ENCODE measurements around the gene SYT6. TPM values are rescaled to one million over a fixed set of nuclear protein-coding genes. Genes with fewer than 3 reads are reported as not detected.
A peak's percentile ranks its signal among the peaks of the same experiment; 100 is the strongest.
"Not testable (repeated sequence)": the region's sequence is repeated elsewhere in the genome, so short reads cannot be mapped to it uniquely, and the experiment has no call there.

SYT6 gene
- total RNA-seq, 1 donor from 2014 or later = not detected

DNA sequence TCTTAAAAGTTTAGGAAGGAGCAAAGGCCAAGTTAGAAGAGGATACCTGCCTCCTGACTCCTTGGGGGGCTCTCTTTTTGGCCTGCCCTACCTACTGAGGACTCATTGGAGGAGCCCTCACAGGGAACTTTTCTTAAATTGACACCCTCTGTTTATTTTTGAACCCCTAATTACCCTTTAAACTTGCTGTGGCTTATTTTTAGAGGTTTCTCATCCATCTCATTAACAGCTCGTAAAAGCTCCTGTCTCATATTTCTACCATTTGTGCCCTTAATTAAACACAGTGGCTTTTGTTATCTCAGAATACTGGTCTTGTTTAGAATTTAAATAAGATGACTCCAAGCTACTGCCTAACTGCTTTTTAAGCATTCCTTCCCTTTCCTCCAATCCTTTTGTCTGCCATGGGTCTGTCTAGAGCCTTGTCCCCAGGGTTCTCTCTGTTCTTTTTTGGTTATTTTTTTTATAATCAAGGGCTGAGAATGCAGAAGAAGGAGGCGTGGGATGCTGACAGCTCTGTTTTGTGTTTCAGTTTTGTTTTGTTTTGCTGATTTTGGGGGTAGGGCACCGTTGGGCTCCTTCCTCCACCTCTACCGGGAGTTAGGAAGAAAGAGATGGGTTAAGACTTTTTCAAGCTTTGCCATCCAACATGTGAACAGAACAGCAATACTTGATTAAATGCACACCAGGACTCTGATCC is 78.0 kb downstream of the SYT6 start:
- no peak for DNase-seq (ENCODE audit: low read depth in 2 of 2)

DNA sequence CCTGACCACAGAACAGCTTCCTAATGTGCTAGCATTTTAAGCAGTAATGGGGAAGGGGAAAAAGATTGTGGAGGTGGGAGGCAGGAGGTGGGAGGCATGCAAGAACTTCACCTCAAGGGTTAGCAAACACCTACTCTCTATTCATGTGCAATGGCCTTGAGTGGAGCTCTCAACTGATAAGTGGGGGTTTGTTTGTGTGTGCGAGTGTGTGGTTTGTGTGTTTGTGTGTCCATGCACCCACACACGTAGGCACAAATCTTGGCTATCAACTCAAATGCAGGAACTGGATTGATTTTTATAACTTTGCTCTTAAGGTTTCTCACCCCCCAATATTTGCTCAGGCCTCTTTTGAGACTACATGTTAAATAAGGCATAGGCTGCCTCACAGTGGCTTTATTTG is 78.6 kb downstream of the SYT6 start:
- no peak for DNase-seq (ENCODE audit: low read depth in 2 of 2)

DNA sequence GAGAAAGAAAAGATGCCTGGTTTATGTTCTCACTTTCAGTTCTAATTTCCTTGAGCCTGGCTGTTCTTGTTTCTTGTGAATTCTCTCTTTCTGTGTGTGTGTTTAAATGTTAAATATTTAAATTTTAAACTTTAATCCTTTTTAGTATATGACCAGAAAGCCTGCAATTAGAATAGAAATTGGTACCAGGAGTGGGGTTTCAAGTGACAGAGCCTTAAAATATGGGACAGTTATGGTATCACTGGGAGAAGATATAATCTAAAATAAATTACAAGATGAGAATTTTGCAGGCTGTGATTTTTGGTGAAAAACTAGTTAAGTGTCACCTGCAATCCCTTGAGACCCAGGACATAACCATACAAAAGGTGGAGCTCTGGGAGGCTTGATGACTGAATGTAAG is 81.4 kb downstream of the SYT6 start:
- DNase-seq (ENCODE audit: low read depth in 2 of 2) = no peak

DNA sequence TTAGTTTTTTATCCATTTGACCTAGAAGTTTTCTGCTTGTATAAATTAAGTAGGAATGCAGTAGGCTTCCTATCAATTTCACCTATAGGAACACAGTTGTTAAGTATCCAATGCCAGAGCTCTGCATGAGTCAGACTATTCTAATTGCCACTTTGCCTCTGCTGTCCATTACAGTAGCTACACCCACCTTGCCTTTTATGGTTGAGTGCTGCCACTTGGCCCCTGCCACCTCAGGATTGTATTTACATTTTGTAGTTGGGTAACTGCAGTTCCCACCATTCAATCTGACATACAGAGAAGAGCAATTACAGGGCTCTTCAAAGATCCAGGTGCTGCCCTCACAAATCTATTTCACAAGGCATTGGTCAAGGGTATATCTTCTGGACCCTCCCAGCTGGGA is 83.9 kb downstream of the SYT6 start:
- DNase-seq (ENCODE audit: low read depth in 2 of 2) = not testable (repeated sequence)

DNA sequence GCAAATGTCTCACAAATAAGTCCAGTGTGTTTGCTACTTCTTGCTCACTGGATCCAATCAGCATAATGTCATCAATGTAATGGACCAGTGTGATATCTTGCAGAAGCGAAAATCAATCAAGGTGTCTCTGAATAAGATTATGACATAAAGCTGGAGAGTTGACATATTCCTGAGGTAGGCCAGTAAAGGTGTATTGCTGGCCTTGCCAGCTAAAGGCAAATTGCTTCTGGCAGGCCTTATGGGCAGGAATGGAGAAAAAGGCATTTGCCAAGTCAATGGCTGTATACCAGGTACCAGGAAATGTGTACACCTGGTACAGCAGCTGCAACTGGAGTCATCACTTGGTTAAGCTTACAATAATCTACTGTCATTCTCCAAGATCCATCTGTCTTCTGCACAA is 85.0 kb downstream of the SYT6 start:
- DNase-seq (ENCODE audit: low read depth in 2 of 2) = not testable (repeated sequence)

DNA sequence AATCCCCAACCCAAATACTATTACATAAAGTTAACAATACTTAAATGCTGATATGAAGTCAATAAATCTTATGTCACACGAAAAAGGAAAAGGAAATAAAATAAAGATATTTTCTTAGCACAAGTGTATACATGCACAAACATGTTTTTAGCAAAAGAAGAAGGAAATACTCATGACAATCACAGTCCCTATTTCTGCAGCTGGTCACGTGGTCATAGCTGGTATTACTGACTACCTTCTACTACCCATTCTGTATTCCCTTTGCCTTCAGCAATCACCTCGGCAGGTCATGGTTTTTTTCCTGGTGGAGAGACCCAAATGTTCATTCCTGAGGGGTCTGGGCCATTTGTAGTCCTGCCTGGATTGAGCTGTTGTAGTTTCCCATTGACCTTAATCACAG is 88.0 kb downstream of the SYT6 start:
- not testable (repeated sequence) for DNase-seq (ENCODE audit: low read depth in 2 of 2)

DNA sequence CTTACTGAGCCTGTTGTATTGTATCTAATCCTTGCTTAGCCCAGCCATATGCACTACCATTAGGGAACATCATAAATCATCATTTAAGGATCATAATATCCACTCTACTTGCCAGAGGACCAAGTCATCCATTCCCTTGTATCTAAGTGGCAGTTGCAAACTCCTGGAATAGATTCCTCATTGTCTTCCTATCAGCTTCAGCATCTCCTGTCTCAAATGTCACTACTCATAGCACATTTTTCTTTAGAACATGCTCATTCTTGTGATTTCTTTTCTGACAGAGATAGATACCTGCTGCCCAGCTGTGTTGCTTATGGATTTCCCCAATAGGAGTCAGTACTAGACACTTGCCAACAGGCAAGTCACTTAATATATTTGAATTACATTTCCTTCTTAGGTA is 90.1 kb downstream of the SYT6 start:
- DNase-seq (ENCODE audit: low read depth in 2 of 2) = no peak

DNA sequence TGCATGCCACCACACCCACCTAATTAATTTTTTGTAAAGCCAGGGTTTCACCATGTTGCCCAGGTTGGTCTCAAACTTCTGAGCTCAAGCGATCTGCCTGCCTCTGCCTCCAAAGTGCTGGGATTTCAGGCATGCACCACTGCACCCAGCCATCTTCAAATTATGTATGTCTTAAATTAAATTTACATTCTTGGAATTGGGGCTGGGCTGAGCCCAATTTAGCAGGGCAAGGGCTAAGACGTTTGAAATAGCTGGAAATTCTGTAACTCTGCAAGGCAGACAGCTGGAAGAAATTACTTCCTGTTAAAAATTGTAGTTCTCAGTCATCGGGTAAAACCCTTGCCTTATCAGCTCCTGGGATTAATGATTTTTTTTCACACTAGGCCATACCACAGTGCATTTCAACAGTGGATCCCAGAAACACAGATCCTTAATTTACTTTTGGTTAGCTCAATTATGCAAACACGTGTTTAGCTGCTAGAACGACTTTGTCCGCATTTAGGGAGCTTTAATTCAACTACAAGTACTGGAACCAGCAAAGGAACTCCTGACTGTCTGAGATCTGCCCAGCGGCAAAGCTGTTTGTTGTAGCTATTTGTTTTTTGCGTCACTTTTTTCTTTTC is 91.1 kb downstream of the SYT6 start:
- no peak for DNase-seq (ENCODE audit: low read depth in 2 of 2)

DNA sequence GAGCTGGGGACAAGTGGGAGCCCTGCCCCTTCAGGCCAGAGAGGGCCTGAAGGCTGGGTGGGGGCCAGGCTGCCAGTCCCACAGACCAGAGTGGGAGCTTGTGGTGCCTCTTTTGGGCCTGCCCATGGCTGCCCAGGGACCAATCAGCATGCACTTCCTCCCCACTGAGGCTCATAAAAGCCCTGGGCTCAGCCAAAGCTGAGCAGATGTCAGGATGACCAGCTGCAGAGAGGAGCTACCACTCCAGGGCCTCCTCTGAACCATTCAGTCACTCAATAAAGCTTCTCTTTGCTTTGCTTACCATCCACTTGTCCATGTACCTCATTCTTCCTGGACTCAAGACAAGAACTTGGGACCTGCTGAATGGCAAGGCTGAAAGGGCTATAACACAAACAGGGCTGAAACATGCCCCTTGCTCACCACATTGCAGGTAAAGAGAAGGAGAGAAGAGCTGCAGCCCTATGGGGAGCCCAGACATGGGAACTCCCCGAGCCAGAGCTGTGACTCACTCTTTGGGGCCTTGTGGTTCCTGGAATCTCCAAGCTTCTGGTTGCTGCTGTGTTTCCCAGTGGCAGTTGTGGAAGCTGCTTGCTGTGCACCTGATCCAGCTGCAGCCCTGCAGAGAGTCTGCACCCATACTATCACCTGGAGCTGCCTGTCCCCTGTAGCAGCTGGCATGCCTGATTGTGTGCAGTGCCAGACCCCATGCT is 92.4 kb downstream of the SYT6 start:
- no peak for DNase-seq (ENCODE audit: low read depth in 2 of 2)

DNA sequence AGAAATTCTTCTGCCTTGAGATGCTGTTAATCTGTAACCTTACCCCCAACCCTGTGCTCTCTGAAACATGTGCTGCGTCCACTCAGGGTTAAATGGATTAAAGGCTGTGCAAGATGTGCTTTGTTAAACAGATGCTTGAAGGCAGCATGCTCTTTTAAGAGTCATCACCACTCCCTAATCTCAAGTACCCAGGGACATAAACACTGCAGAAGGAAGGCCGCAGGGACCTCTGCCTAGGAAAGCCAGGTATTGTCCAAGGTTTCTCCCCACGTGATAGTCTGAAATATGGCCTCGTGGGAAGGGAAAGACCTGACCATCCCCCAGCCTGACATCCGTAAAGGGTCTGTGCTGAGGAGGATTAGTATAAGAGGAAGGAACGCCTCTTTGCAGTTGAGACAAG is 95.4 kb downstream of the SYT6 start:
- DNase-seq (ENCODE audit: low read depth in 2 of 2) = not testable (repeated sequence)

DNA sequence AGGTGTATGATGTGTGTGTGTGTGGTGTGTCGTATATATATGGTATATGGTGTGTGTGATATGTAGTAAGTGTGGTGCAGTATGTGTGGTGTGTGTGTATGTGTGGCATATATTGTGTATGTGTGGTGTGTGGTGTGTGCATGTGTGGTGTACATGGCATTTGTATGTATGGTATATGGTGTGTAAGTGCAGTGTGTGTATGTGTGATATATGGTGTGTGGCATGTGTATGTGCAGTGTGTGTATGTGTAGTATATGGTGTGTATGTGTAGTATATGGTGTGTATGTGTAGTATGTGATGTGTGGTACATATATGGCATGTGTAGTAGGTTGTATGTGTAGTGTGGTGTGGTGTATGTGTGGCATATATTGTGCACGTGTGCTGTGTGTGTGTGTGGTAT is 99.5 kb downstream of the SYT6 start:
- DNase-seq (ENCODE audit: low read depth in 2 of 2) = no peak

DNA sequence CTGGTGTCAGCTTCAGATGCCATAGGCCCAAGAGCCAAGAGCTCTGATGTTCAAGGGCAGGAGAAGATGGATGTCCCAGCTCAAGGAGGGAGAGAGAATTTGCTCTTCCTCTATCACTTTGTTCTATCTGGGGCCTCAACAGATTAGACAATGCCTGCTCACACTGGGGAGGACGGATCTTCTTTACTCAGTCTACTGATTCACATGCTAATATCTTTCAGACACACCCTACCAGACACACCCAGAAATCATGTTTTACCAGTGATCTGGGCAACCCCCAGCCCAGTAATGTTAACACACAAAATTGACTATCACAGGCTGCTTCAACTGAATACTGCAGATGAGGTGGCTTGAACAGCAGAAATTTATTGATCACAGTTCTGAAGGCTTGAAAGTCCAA is 105.4 kb downstream of the SYT6 start:
- no peak for DNase-seq (ENCODE audit: low read depth in 2 of 2)

DNA sequence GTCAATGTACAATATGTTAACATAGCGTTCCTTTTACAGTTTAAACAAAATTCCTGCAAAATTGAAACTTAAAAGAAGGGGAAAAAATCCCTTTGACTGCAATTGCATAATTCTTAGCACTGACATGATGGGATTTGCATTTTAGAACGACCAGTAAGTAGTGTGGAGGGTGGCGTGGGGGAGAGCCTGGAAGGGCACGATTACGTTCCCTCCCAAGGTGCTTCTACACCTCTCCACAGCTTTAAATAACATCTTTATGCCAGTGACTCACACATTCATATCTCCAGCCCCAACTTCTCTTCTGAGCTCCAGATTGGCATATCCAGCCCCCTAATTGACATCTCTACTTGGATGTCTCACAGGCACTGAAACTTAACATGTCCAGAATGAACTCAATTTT is 110.1 kb downstream of the SYT6 start:
- no peak for DNase-seq (ENCODE audit: low read depth in 2 of 2)

DNA sequence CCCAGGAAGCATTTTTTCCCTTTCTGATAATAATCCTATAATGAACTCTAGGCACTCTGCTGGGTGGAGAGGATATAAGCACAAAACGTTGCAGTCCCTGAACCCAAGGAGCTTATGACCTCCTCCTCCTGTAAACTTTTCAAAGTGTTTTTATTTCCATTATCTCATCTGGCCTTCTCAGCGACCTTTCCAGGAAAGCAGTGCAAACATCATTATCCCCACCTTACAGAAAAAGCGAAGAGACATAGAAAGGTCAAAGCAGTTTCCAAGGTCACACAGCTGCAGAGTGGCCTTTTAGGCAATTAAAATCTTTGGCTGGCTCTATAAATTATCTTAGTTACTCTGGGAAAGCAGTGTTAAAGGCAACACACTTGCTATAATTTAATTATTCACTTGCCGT is 110.6 kb downstream of the SYT6 start:
- DNase-seq (ENCODE audit: low read depth in 2 of 2) = peak; percentile 11 to 21

DNA sequence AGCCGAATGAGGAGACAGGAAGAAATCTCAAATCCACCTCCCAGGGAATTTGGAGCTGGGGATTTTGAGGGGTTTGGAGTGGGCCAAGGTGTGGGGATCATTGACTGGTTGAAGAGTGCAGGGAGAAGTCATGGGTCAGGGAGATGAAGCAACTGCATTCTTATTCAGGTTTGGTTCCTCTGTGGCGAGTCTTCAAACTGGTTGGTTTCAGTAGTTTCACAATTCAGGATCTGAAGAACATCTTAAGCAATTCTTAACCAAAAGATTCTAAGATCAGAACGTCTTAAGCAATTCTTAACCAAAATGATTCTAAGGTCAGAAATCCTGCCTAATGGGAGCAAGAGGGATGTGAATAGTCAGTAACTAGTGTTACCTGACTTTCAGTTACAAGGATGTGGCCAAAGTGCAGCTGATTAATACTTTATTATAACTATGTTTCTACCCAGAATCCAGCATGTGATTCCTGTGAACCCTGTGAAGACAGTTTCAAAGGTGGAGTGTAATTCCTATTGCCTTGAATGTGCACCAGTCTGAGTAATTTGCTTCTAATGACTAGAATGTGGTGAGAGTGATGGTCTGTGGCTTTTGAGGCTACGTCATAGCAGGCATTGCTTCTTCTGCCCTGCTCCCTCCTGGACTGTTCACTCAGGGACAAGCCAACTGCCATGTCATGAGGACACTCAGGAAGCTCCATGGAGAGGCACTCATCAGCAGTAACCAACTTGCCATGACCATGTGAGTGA is 113.2 kb downstream of the SYT6 start:
- DNase-seq (ENCODE audit: low read depth in 2 of 2) = no peak

Other genes with a start within 250 kb of the SYT6 start
- gene AP4B1, start 249.1 kb downstream of the SYT6 start, total RNA-seq = 15.3 and 16.8 TPM in 2 replicates
- 1.8 and 2.5 TPM in 2 replicates for gene DCLRE1B, start 248.5 kb downstream of the SYT6 start, total RNA-seq
- gene HIPK1, start 224.5 kb downstream of the SYT6 start, total RNA-seq = 27.6 and 38.2 TPM in 2 replicates
- 7.2 and 14.8 TPM in 2 replicates for gene OLFML3, start 174.4 kb downstream of the SYT6 start, total RNA-seq